HepG2 (cell line): Measurements from ENCODE around the gene DBN1. TPM values are rescaled to one million over a fixed set of nuclear protein-coding genes. Genes with fewer than 3 reads are reported as not detected.
A peak's percentile ranks its signal among the peaks of the same experiment; 100 is the strongest.

ENCODE experiments used
- CBX1 ChIP-seq: IDR thresholded peaks from one replicate; pipeline ENCODE4 v1.6.1; 2016; ENCODE audit warnings: antibody characterized with exemption, low read depth
- DNMT1 ChIP-seq: sonication (generic); formaldehyde crosslinking; IDR thresholded peaks from 2 replicates; pipeline ENCODE4 v1.5.1; 2020; ENCODE audit warnings: mild to moderate bottlenecking, missing genetic modification reagents
- HDAC6 ChIP-seq: fragments of 200-600 bp; sonication (generic); IDR thresholded peaks from 2 replicates; pipeline ENCODE4 v1.7.0; 2017; ENCODE audit warnings: mild to moderate bottlenecking, antibody characterized with exemption, low read length, low read depth
- KDM2A ChIP-seq: sonication (generic); formaldehyde crosslinking; IDR thresholded peaks from 2 replicates; pipeline ENCODE4 v1.4.0; 2020; ENCODE audit warnings: low read depth, missing genetic modification reagents, borderline replicate concordance
- NR1H2 ChIP-seq: sonication (generic); formaldehyde crosslinking; IDR thresholded peaks from 2 replicates; pipeline ENCODE4 v1.8.1; 2022; ENCODE audit warnings: low read depth, missing genetic modification reagents, borderline replicate concordance
- PHF8 ChIP-seq: sonication (generic); formaldehyde crosslinking; IDR thresholded peaks from 2 replicates; pipeline ENCODE4 v1.5.0; 2020; ENCODE audit warnings: missing genetic modification reagents
- ZNF17 ChIP-seq: sonication (generic); formaldehyde crosslinking; IDR thresholded peaks from 2 replicates; pipeline ENCODE4 v1.5.0; 2020; ENCODE audit warnings: mild to moderate bottlenecking, missing genetic modification reagents
- ZNF350 ChIP-seq: sonication (generic); formaldehyde crosslinking; IDR thresholded peaks from 2 replicates; pipeline ENCODE4 v1.4.0; 2020; ENCODE audit warnings: mild to moderate bottlenecking, low read depth, missing genetic modification reagents, borderline replicate concordance
- ZNF496 ChIP-seq: sonication (generic); formaldehyde crosslinking; IDR thresholded peaks from 2 replicates; pipeline ENCODE4 v1.8.1; 2023; ENCODE audit warnings: mild to moderate bottlenecking, moderate library complexity, missing genetic modification reagents; ENCODE audit not compliant: insufficient replicate concordance
- ZNF563 ChIP-seq: sonication (generic); formaldehyde crosslinking; IDR thresholded peaks from 2 replicates; pipeline ENCODE4 v1.8.0; 2022; ENCODE audit warnings: mild to moderate bottlenecking, moderate library complexity, missing genetic modification reagents
- ZNF777 ChIP-seq: sonication (generic); formaldehyde crosslinking; IDR thresholded peaks from 2 replicates; pipeline ENCODE4 v1.4.0; 2020; ENCODE audit warnings: missing genetic modification reagents
- polyA plus RNA-seq, 8 experiments: library from polyadenylated mRNA; depleted of rRNA in 3 of 8; stranded (reverse) in 7 of 8; unstranded in 1 of 8; fragments of >200 nt; fragmentation: Illumina TruSeq in 4 of 8; extraction: Trizol in 4 of 8; gene quantifications; 2 replicates each; pipeline versions ENCODE4 v1.2.1 to v1.2.3, GENCODE V29; 2011 to 2016; ENCODE audit warnings: low read depth in 4 of 8, missing spikeins in 1 of 8, mixed read lengths in 1 of 8; ENCODE audit not compliant: insufficient read depth in 1 of 8
- total RNA-seq, 5 experiments: library from RNA; depleted of rRNA; stranded (reverse); fragments of >200 nt; fragmentation: Illumina TruSeq; extraction: Trizol; gene quantifications; 2 replicates each; pipeline ENCODE4 v1.2.3, GENCODE V29; 2016; ENCODE audit warnings: low read depth in 1 of 5
- TF ChIP-seq, protein P1 (sequence below): sonication (generic); formaldehyde crosslinking; IDR thresholded peaks from 2 replicates; pipeline ENCODE4 v1.5.0; 2020; ENCODE audit warnings: mild to moderate bottlenecking, missing genetic modification reagents, borderline replicate concordance
- TF ChIP-seq, protein P2 (sequence below): sonication (generic); formaldehyde crosslinking; IDR thresholded peaks from 2 replicates; pipeline ENCODE4 v1.5.0; 2020; ENCODE audit warnings: mild to moderate bottlenecking, missing genetic modification reagents
- TF ChIP-seq, protein P3 (sequence below): sonication (generic); formaldehyde crosslinking; IDR thresholded peaks from 2 replicates; pipeline ENCODE4 v1.5.0; 2020; ENCODE audit warnings: mild to moderate bottlenecking, missing genetic modification reagents
- TF ChIP-seq, protein P4 (sequence below): sonication (generic); formaldehyde crosslinking; IDR thresholded peaks from 2 replicates; pipeline ENCODE4 v1.4.0; 2020; ENCODE audit warnings: missing genetic modification reagents

The DBN1 gene
- total and polyA plus RNA-seq, 2 of the 13 experiments (the other 11 are each of a cell fraction or from before 2014, with no cell fraction given): 27.0 to 37.3 TPM

DNA sequence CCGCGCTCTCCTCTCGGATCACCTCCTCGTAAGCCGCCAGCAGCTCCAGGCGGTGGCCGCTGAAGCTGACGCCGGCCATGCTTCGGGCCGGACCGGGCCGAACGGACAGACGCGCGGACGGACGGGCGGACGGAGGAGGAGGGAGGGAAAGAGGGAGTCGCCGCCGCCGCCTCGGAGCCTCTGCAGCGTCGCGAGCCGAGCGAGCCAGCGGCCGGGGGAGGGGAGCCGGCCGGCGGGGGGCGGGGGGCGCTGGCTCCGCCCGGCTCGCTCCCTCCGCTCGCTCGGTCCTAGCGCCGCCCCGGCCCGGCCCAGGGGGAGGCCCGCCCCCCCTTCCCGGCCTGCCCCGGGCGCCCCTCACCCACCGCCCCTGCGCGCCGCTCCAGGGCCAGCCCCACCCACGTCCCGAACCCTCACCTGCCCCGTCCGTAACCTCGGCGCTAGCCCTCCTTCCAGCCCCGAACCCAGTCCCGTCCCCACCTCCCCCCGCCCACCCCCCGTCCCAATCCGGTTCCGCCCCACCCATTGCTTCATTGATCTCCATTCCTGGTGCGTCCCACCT lies at the start of gene DBN1 (continued):
- TF ChIP-seq CBX1 (no peak), DNMT1 (CRISPR knock-in tag) (no peak), KDM2A (0 out of 2 replicates have a peak, but pooled peaks have one; percentile 24), ZNF563 (CRISPR knock-in tag) (no peak), ZNF496 (CRISPR knock-in tag) (no peak), ZNF777 (CRISPR knock-in tag) (no peak), NR1H2 (CRISPR knock-in tag) (no peak), ZNF17 (CRISPR knock-in tag) (no peak), ZNF350 (CRISPR knock-in tag) (no peak), HDAC6 (no peak), PHF8 (CRISPR knock-in tag) (peak; percentile 44)
- TF ChIP-seq, protein P1, sequence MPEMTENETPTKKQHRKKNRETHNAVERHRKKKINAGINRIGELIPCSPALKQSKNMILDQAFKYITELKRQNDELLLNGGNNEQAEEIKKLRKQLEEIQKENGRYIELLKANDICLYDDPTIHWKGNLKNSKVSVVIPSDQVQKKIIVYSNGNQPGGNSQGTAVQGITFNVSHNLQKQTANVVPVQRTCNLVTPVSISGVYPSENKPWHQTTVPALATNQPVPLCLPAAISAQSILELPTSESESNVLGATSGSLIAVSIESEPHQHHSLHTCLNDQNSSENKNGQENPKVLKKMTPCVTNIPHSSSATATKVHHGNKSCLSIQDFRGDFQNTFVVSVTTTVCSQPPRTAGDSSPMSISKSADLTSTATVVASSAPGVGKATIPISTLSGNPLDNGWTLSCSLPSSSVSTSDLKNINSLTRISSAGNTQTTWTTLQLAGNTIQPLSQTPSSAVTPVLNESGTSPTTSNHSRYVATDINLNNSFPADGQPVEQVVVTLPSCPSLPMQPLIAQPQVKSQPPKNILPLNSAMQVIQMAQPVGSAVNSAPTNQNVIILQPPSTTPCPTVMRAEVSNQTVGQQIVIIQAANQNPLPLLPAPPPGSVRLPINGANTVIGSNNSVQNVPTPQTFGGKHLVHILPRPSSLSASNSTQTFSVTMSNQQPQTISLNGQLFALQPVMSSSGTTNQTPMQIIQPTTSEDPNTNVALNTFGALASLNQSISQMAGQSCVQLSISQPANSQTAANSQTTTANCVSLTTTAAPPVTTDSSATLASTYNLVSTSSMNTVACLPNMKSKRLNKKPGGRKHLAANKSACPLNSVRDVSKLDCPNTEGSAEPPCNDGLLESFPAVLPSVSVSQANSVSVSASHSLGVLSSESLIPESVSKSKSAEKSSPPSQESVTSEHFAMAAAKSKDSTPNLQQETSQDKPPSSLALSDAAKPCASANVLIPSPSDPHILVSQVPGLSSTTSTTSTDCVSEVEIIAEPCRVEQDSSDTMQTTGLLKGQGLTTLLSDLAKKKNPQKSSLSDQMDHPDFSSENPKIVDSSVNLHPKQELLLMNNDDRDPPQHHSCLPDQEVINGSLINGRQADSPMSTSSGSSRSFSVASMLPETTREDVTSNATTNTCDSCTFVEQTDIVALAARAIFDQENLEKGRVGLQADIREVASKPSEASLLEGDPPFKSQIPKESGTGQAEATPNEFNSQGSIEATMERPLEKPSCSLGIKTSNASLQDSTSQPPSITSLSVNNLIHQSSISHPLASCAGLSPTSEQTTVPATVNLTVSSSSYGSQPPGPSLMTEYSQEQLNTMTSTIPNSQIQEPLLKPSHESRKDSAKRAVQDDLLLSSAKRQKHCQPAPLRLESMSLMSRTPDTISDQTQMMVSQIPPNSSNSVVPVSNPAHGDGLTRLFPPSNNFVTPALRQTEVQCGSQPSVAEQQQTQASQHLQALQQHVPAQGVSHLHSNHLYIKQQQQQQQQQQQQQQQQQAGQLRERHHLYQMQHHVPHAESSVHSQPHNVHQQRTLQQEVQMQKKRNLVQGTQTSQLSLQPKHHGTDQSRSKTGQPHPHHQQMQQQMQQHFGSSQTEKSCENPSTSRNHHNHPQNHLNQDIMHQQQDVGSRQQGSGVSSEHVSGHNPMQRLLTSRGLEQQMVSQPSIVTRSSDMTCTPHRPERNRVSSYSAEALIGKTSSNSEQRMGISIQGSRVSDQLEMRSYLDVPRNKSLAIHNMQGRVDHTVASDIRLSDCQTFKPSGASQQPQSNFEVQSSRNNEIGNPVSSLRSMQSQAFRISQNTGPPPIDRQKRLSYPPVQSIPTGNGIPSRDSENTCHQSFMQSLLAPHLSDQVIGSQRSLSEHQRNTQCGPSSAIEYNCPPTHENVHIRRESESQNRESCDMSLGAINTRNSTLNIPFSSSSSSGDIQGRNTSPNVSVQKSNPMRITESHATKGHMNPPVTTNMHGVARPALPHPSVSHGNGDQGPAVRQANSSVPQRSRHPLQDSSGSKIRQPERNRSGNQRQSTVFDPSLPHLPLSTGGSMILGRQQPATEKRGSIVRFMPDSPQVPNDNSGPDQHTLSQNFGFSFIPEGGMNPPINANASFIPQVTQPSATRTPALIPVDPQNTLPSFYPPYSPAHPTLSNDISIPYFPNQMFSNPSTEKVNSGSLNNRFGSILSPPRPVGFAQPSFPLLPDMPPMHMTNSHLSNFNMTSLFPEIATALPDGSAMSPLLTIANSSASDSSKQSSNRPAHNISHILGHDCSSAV (CRISPR knock-in tag): no peak
- TF ChIP-seq, protein P2, sequence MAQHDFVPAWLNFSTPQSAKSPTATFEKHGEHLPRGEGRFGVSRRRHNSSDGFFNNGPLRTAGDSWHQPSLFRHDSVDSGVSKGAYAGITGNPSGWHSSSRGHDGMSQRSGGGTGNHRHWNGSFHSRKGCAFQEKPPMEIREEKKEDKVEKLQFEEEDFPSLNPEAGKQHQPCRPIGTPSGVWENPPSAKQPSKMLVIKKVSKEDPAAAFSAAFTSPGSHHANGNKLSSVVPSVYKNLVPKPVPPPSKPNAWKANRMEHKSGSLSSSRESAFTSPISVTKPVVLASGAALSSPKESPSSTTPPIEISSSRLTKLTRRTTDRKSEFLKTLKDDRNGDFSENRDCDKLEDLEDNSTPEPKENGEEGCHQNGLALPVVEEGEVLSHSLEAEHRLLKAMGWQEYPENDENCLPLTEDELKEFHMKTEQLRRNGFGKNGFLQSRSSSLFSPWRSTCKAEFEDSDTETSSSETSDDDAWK (CRISPR knock-in tag): no peak
- TF ChIP-seq, protein P3, sequence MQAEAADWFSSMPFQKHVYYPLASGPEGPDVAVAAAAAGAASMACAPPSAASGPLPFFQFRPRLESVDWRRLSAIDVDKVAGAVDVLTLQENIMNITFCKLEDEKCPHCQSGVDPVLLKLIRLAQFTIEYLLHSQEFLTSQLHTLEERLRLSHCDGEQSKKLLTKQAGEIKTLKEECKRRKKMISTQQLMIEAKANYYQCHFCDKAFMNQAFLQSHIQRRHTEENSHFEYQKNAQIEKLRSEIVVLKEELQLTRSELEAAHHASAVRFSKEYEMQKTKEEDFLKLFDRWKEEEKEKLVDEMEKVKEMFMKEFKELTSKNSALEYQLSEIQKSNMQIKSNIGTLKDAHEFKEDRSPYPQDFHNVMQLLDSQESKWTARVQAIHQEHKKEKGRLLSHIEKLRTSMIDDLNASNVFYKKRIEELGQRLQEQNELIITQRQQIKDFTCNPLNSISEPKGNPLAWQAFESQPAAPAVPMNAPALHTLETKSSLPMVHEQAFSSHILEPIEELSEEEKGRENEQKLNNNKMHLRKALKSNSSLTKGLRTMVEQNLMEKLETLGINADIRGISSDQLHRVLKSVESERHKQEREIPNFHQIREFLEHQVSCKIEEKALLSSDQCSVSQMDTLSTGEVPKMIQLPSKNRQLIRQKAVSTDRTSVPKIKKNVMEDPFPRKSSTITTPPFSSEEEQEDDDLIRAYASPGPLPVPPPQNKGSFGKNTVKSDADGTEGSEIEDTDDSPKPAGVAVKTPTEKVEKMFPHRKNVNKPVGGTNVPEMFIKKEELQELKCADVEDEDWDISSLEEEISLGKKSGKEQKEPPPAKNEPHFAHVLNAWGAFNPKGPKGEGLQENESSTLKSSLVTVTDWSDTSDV: no peak
- TF ChIP-seq, protein P4, sequence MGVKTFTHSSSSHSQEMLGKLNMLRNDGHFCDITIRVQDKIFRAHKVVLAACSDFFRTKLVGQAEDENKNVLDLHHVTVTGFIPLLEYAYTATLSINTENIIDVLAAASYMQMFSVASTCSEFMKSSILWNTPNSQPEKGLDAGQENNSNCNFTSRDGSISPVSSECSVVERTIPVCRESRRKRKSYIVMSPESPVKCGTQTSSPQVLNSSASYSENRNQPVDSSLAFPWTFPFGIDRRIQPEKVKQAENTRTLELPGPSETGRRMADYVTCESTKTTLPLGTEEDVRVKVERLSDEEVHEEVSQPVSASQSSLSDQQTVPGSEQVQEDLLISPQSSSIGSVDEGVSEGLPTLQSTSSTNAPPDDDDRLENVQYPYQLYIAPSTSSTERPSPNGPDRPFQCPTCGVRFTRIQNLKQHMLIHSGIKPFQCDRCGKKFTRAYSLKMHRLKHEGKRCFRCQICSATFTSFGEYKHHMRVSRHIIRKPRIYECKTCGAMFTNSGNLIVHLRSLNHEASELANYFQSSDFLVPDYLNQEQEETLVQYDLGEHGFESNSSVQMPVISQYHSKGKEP (CRISPR knock-in tag): 0 out of 2 replicates have a peak, but pooled peaks have one; percentile 23
